CD4-positive, alpha-beta T cell treated with Interleukin-17A for 4 hours (primary cell): ENCODE results near the gene COLQ.
A peak's percentile ranks its signal among the peaks of the same experiment; 100 is the strongest.
"Not testable (repeated sequence)": the region's sequence is repeated elsewhere in the genome, so short reads cannot be mapped to it uniquely, and the experiment has no call there.

Source experiments
- DNase-seq: peaks from one replicate; pipeline ENCODE4 v3.0.0-alpha.2; 2020; ENCODE audit warnings: mixed read lengths

The COLQ gene

DNA sequence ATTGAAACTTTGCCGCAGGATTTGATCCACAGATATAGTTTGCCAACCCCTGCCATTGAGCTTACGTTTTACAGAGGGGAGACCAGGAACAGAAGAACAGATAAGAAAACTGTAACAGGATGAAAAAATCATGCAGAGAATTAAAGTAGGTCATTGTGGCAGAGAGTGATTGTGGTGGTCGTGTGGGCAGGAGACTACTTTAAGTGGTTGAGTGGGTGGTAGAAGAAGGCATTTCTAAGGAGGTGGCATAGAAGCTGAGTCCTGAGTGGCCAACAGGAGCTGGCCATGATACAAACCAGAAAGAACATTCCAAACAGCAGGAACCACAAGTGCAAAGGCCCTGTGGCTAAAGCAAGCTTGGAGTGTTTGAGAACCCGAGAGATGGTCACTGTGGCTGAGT lies 34.5 kb downstream of the COLQ start:
- DNase-seq: no peak

DNA sequence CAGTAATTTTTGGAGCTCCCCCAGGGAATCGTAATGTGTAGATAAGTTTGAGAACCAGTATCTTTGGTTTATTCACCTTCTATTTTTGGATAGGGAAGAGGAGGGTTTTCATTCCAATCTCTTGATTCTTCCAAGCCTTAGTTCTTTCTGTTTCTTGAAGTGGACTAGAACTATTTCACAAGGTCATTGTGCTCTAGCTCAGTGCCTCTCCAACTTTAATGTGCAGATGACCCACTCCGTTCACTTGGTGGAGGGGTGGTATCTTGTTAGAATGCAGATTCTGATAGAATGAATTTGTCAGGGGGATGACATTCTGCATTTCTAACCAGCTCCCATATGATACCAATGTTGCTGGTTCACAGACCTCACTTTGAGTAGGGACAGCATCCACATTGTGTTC lies 35.5 kb downstream of the COLQ start:
- no peak for DNase-seq

DNA sequence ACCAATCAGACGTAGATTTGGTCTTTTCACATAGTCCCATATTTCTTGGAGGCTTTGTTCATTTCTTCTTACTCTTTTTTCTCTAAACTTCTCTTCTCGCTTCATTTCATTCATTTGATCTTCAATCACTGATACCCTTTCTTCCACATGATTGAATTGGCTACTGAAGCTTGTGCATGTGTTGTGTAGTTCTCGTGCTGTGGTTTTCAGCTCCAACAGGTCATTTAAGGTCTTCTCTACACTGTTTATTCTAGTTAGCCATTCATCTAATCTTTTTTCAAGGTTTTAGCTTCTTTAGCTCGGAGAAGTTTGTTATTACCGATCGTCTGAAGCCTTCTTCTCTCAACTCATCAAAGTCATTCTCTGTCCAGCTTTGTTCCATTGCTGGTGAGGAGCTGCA lies 37.0 kb downstream of the COLQ start:
- not testable (repeated sequence) for DNase-seq

GRCh38 chr3:15479400-15480224 lies 41.9 kb downstream of the COLQ start:
- no peak for DNase-seq

DNA sequence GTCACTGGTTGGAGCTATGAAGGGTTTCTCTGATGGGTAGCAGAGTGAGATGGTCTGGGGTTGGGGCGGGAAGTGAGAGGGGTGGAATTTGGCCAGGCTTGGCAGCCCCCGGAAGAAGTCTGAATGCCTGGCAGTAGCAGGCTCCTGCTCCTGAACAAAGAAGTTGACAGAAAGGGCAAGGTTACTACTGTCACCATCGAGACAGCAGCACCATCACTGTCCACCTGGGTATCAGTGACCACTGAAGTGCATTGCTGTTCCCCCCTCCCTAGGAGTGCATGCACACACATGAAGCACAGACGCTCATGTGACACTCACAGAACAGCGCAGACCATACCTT lies 42.9 kb downstream of the COLQ start:
- no peak for DNase-seq

- no peak for DNase-seq
Observed at GRCh38 chr3:15477951-15478639, 43.4 kb downstream of the COLQ start.

- no peak for DNase-seq
Observed at GRCh38 chr3:15476378-15476777, 45.1 kb downstream of the COLQ start.

DNA sequence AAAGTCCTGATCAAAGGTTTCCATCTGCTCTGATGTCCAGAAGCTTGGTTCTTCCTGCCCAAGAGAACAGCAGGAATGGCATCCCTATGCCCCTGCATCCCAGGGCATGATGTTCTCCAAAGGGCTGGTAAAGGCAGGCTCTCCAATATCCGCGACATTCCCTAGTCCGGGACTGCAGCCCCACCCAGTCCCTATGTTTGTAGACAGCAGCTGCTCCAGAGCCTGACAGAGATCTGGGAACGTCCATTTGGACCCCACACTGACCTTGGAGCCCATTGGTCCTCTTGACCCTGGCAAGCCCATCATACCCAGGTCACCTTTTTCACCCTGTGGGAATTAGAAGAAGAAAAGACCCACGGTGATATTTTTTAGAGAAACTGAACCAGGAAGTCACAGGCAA lies 46.3 kb downstream of the COLQ start:
- DNase-seq: no peak

GRCh38 chr3:15471861-15472260 lies 49.6 kb downstream of the COLQ start:
- DNase-seq: no peak

DNA sequence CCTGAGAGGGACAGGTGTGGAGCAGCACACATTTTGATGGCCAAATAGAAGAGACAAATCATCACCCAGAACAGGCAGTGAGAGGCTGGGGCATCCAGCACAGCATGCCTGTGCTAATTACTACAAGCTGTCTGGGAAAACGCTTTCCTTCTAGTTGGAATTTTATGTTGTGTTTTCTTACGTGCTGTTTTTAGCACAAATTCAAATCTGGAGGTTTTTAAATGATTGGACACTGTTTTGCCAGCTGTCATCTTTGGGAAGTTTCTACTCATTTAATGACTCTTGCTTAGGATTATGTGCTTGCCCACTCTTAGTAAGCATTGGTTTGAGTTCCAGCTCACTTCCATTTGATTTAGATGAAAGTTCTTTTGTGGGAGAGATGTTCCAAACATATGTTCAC lies 50.7 kb downstream of the COLQ start:
- DNase-seq: no peak

- DNase-seq: no peak
Observed at GRCh38 chr3:15470261-15470660, 51.2 kb downstream of the COLQ start.

- DNase-seq: no peak
Observed at GRCh38 chr3:15467227-15468181, 54.0 kb downstream of the COLQ start.

- no peak for DNase-seq
Observed at GRCh38 chr3:15465876-15466585, 55.5 kb downstream of the COLQ start.

DNA sequence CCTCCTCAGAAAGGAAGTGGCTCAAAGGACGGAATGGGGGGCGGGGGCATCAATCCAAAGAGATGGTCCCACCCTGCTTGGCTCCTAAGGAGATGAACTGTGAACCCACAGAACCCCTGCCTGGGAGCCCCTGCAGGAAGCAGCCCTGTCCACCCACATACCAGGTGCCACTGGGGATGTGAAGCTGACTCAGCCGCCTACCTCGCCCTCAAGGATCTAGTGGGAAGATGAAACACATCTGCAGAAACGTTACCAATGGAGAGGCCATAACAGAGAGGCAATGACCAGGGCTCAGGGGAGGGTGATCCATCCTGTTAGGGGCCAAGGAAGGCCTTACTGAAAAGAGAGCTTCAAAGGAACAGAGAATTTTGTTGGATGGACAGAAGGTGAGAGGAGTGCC lies 59.1 kb downstream of the COLQ start:
- no peak for DNase-seq

DNA sequence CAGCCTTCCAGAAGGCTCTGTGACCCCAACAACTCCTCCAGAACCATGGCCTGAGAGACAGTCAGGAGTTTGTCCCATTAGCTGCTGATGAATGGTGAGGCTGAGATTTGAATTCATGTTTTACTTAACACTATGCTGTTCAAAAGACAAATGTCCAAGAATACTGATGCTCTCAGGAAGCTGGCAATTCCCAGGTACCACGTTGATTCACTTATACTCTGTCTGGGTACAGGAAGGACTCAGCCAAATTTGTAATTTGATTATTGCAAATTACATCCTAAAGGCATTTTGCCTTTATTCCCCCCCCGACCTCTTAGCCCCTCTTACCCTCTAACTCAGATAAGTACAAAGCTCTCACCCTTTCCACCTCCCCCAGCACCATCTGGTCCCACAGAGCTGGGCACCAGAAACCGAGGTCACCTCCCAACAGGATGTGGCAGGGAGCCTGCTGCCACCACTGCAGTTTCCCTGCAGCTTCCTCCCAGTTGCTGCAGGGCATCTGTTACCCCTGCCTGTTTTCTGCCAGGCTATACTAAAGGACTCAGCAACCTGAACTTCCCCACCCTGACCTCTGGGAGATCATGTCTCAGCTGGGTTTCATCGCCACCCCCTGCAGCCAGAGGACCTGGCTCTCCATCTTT lies 60.5 kb downstream of the COLQ start:
- DNase-seq: peak; percentile 19

GRCh38 chr3:15458212-15458780 lies 63.2 kb downstream of the COLQ start:
- no peak for DNase-seq

GRCh38 chr3:15456915-15457314 lies 64.6 kb downstream of the COLQ start:
- DNase-seq: not testable (repeated sequence)

DNA sequence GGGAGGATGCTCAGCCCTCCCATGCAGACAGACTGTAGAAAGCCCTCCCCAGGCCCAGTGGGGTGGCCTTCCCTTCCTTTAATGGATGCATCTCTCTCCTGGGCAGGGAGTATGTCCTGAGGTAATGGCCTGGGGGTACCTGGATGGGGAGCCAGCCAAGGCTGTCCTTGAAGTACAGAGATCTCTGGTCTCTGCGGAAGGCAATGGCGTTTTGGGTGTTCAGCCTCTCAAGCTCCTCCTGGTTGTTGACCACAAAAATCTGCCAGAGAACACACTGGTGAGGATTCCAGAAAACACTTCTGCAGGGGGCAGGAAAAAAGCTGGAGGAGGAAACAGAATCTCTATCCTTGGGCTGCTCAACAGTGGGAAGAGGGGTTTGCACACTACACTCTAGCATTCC lies 65.2 kb downstream of the COLQ start:
- DNase-seq: no peak

DNA sequence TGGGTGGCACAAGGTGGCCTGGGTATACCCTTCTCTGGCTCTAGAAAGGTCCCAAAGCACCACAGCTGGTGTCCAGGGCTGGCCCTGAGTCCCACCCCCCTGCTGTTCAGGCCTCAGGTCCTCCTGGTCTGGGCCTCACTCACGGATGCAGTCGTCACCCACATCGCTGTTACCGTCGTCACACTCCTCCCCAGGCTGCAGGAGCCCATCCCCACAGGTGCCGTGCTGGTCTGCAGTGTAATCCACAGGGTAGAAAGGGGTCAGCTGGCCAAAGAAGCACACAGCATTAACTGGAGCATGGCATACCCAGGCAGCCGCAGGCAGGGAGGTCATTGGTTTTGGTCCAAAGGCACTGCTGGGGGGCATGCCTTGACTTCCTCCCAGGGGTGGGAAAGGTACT lies 65.8 kb downstream of the COLQ start:
- no peak for DNase-seq

DNA sequence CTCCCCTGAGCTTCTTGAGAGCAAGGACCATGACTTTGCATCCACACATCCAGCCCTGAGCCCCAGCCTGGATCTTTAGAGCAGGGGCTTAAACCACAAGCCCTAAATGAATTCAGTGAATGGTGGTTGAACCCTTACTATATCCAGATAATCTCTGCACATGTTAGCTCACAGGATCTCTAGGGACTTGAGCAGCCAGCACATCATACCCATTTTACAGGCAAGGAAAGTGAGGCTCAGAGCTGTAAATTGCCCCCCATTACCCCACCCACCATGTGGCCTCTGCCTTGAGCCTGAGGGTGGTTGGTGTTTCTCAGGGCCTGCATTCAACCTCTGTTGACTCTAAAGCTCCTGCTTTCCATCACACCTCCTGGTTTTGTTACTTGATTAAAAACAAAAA lies 66.5 kb downstream of the COLQ start:
- DNase-seq: no peak

DNA sequence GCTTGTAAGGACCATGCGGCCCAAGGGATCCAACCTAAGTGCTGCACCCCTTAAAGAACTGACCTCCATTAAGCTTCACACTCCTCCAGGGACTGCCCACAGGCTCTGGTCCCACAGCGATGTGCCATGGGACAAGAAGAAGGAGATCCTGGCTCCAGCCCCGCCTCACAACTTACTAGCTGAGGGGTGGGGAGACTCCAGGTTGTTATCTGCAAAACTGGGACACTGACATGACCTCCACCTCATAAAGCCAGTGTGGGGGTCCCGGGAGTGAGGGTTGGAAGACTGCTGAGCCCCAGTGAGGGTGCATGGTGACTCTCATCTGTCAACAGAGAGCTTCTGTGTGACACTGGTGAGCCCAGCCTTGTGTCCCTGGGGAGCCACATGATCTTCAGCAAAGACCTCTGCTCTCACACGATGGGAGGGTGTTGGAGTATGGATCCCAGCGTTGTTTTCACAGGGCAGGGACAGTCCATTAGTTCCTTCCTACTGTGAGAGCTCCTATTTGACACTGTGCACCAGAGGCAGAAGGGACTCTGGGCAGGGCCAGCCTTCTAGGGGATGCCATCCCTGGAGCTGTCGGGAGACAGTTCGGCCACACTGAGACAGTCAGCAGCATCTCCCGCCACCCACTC lies 67.4 kb downstream of the COLQ start:
- no peak for DNase-seq
